SK-N-SH (cell line): ENCODE measurements around the gene C12orf42. TPM values are rescaled to one million over a fixed set of nuclear protein-coding genes. Genes with fewer than 3 reads are reported as not detected.

Experiments
- CTCF ChIA-PET: fragments of 300-600, 350-600 bp; formaldehyde crosslinking; extraction: SDS; loops from one replicate; lab custom pipeline; 2021; lab: Yijun Ruan, JAX
- POLR2A ChIA-PET: fragments of 350-600 bp; sonication (Branson Sonifier 250); formaldehyde crosslinking; extraction: SDS; loops from one replicate; lab custom pipeline; 2020; ENCODE audit warnings: antibody characterized with exemption, inconsistent platforms; lab: Yijun Ruan, JAX
- DNase-seq: peaks from one replicate; pipeline ENCODE4 v3.0.0; 2012
- H2AFZ ChIP-seq: fragments of 200-600 bp; sonication (generic); 2 replicates; pipeline ENCODE4 v1.8.1; 2016; ENCODE audit warnings: antibody characterized with exemption, mild to moderate bottlenecking, low read depth
- H3F3A ChIP-seq: fragments of 200-600 bp; sonication (generic); replicated peaks from 2 replicates; pipeline ENCODE3; 2016; ENCODE audit warnings: antibody characterized with exemption, mild to moderate bottlenecking; ENCODE audit not compliant: insufficient read depth
- H3K27ac ChIP-seq, 2 experiments: fragments of 200-500 bp in 1 of 2; fragments of 200-600 bp in 1 of 2; sonication (Bioruptor generic) in 1 of 2; sonication (generic), shearing (Covaris generic) in 1 of 2; 2 replicates each; pipeline versions ENCODE4 v1.5.1 to v1.6.1; 2014 to 2016; ENCODE audit warnings: low read depth in 2 of 2, inconsistent platforms in 1 of 2, low read length in 1 of 2, mild to moderate bottlenecking in 1 of 2, mixed read lengths in 1 of 2
- H3K27me3 ChIP-seq: fragments of 200-600 bp; sonication (generic), shearing (Covaris generic); 2 replicates; pipeline ENCODE4 v1.6.1; 2016; ENCODE audit warnings: mixed run types; ENCODE audit not compliant: insufficient read depth
- H3K36me3 ChIP-seq, 2 experiments: fragments of 200-500 bp in 1 of 2; fragments of 200-600 bp in 1 of 2; sonication (Bioruptor generic) in 1 of 2; sonication (generic) in 1 of 2; replicated peaks in 1 of 2; 2 replicates each; pipeline versions ENCODE3 to v1.5.1; 2014 to 2016; ENCODE audit warnings: low read length in 1 of 2, mild to moderate bottlenecking in 1 of 2; ENCODE audit not compliant: insufficient read depth in 2 of 2, control insufficient read depth in 1 of 2
- H3K4me1 ChIP-seq, 2 experiments: fragments of 200-500 bp in 1 of 2; fragments of 200-600 bp in 1 of 2; sonication (Bioruptor generic) in 1 of 2; sonication (generic), shearing (Covaris generic) in 1 of 2; 2 replicates each; pipeline versions ENCODE4 v1.5.1 to v1.6.1; 2014 to 2016; ENCODE audit warnings: low read depth in 1 of 2, low read length in 1 of 2, mixed run types in 1 of 2; ENCODE audit not compliant: insufficient read depth in 2 of 2, control insufficient read depth in 1 of 2
- H3K4me2 ChIP-seq: fragments of 200-600 bp; sonication (generic), shearing (Covaris generic); 2 replicates; pipeline ENCODE4 v1.6.1; 2017; ENCODE audit warnings: mixed run types
- H3K4me3 ChIP-seq, 2 experiments: fragments of 200-500 bp in 1 of 2; fragments of 200-600 bp in 1 of 2; sonication (Bioruptor generic) in 1 of 2; sonication (generic), shearing (Covaris generic) in 1 of 2; 2 replicates each; pipeline versions ENCODE4 v1.5.1 to v1.8.1; 2014 to 2016; ENCODE audit warnings: low read depth in 2 of 2, inconsistent platforms in 1 of 2, low read length in 1 of 2, mild to moderate bottlenecking in 1 of 2, mixed read lengths in 1 of 2, moderate library complexity in 1 of 2
- H3K79me2 ChIP-seq: fragments of 200-600 bp; sonication (generic); 2 replicates; pipeline ENCODE4 v1.8.1; 2017; ENCODE audit warnings: mild to moderate bottlenecking; ENCODE audit not compliant: insufficient read depth
- H3K9ac ChIP-seq: fragments of 200-600 bp; sonication (generic); 2 replicates; pipeline ENCODE4 v1.6.1; 2017; ENCODE audit warnings: mixed run types
- H3K9me2 ChIP-seq: fragments of 200-600 bp; sonication (generic); 2 replicates; pipeline ENCODE4 v1.6.1; 2017; ENCODE audit warnings: mixed run types
- H3K9me3 ChIP-seq: fragments of 200-600 bp; sonication (generic); 2 replicates; pipeline ENCODE4 v1.6.1; 2017; ENCODE audit warnings: mixed run types, mild to moderate bottlenecking, moderate library complexity
- H4K20me1 ChIP-seq: fragments of 200-600 bp; sonication (generic); 2 replicates; pipeline ENCODE4 v1.6.1; 2017; ENCODE audit warnings: mild to moderate bottlenecking, mixed run types; ENCODE audit not compliant: insufficient read depth
- FOXJ3 ChIP-seq: sonication (generic); formaldehyde crosslinking; IDR thresholded peaks from 2 replicates; pipeline ENCODE4 v1.5.1; 2020; ENCODE audit warnings: mild to moderate bottlenecking, missing genetic modification reagents
- GABPA ChIP-seq: IDR thresholded peaks from 2 replicates; pipeline ENCODE4 v1.4.0; 2012; ENCODE audit warnings: low read depth, mild to moderate bottlenecking
- IRF3 ChIP-seq: fragments of 150-350 bp; IDR thresholded peaks from 2 replicates; pipeline ENCODE4 v1.6.1; 2016; ENCODE audit warnings: mild to moderate bottlenecking, low read depth, low read length
- MEF2A ChIP-seq: IDR thresholded peaks from 2 replicates; pipeline ENCODE4 v1.4.0; 2012; ENCODE audit warnings: low read depth, borderline replicate concordance
- NFIC ChIP-seq: IDR thresholded peaks from 2 replicates; pipeline ENCODE4 v1.4.0; 2012; ENCODE audit warnings: borderline replicate concordance
- RFX5 ChIP-seq: IDR thresholded peaks from 2 replicates; pipeline ENCODE4 v1.6.1; 2012; ENCODE audit warnings: mild to moderate bottlenecking, improper control_type of control experiment, low read length
- RXRA ChIP-seq: IDR thresholded peaks from 2 replicates; pipeline ENCODE4 v1.4.0; 2012; ENCODE audit warnings: low read depth, mild to moderate bottlenecking, borderline replicate concordance
- TCF12 ChIP-seq: IDR thresholded peaks from 2 replicates; pipeline ENCODE4 v1.4.0; 2012
- TEAD4 ChIP-seq: IDR thresholded peaks from 2 replicates; pipeline ENCODE4 v1.4.0; 2012; ENCODE audit warnings: mild to moderate bottlenecking, borderline replicate concordance; ENCODE audit not compliant: insufficient read depth
- WGBS: methylation state at CpG from one replicate; pipeline ENCODE4 v1.1.6; 2017; ENCODE audit warnings: low lambda C conversion rate; 5-methylcytosine and 5-hydroxymethylcytosine counted together
- polyA plus RNA-seq, 3 experiments: library from polyadenylated mRNA; depleted of rRNA; stranded (reverse); fragments of >200 nt; gene quantifications; 2 replicates each; pipeline ENCODE4 v1.2.3, GENCODE V29; 2012
- TF ChIP-seq, protein P1 (sequence below): IDR thresholded peaks from 2 replicates; pipeline ENCODE4 v1.4.0; 2012; ENCODE audit warnings: low read depth
- TF ChIP-seq, protein P2 (sequence below): IDR thresholded peaks from 2 replicates; pipeline ENCODE4 v1.6.1; 2012; ENCODE audit warnings: mild to moderate bottlenecking, low read depth, low read length, moderate library complexity
- TF ChIP-seq, protein P3 (sequence below): fragments of 200-600 bp; sonication (generic); IDR thresholded peaks from 2 replicates; pipeline ENCODE4 v1.6.1; 2017; ENCODE audit warnings: antibody characterized with exemption, mild to moderate bottlenecking, moderate library complexity

Gene C12orf42
- polyA plus RNA-seq, 1 of the 3 experiments (the other 2 are of a cell fraction) = not detected

DNA sequence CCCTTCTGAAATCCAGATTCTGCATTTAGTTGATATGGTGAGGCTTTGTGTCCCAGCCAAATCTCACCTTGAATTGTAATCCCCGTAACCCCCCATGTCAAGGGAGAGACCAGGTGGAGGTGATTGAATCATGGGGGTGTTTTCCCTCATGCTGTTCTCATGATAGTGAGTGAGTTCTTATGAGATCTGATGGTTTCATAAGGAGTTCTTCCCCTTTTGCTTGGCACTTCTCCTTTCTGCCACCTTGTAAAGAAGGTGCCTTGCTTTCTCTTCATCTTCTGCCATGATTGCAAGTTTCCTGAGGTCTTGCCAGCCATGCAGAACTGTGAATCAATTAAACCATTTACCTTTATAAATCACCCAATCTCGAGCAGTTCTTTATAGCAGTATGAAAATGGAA, 23.1 kb upstream of the C12orf42 start:
- Histone ChIP-seq H3K4me3 (no peak overlapping the region), H3K4me2 (no peak overlapping the region), H4K20me1 (no peaks in the 10 kb centered on the region), H2AFZ (no peak overlapping the region), H3K9me3 (no peaks in the 10 kb centered on the region), H3K79me2 (no peaks in the 10 kb centered on the region), H3K9ac (no peak overlapping the region), H3K27me3 (no peaks in the 10 kb centered on the region), H3K36me3 (no peaks in the 10 kb centered on the region), H3F3A (no peaks in the 10 kb centered on the region), H3K4me1 (peaks cover 0 to 3% of the 10 kb centered on the region in 2 experiments; a peak in 1 of 4 replicates), H3K27ac (no peak overlapping the region), H3K9me2 (no peaks in the 10 kb centered on the region)
- POLR2A ChIA-PET = no interaction called here
- TF ChIP-seq RXRA (no peak), RFX5 (no peak), FOXJ3 (no peak)
- TF ChIP-seq, protein P1, sequence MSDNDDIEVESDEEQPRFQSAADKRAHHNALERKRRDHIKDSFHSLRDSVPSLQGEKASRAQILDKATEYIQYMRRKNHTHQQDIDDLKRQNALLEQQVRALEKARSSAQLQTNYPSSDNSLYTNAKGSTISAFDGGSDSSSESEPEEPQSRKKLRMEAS = no peak
- TF ChIP-seq, protein P2, sequence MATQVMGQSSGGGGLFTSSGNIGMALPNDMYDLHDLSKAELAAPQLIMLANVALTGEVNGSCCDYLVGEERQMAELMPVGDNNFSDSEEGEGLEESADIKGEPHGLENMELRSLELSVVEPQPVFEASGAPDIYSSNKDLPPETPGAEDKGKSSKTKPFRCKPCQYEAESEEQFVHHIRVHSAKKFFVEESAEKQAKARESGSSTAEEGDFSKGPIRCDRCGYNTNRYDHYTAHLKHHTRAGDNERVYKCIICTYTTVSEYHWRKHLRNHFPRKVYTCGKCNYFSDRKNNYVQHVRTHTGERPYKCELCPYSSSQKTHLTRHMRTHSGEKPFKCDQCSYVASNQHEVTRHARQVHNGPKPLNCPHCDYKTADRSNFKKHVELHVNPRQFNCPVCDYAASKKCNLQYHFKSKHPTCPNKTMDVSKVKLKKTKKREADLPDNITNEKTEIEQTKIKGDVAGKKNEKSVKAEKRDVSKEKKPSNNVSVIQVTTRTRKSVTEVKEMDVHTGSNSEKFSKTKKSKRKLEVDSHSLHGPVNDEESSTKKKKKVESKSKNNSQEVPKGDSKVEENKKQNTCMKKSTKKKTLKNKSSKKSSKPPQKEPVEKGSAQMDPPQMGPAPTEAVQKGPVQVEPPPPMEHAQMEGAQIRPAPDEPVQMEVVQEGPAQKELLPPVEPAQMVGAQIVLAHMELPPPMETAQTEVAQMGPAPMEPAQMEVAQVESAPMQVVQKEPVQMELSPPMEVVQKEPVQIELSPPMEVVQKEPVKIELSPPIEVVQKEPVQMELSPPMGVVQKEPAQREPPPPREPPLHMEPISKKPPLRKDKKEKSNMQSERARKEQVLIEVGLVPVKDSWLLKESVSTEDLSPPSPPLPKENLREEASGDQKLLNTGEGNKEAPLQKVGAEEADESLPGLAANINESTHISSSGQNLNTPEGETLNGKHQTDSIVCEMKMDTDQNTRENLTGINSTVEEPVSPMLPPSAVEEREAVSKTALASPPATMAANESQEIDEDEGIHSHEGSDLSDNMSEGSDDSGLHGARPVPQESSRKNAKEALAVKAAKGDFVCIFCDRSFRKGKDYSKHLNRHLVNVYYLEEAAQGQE = no peak
- TF ChIP-seq, protein P3, sequence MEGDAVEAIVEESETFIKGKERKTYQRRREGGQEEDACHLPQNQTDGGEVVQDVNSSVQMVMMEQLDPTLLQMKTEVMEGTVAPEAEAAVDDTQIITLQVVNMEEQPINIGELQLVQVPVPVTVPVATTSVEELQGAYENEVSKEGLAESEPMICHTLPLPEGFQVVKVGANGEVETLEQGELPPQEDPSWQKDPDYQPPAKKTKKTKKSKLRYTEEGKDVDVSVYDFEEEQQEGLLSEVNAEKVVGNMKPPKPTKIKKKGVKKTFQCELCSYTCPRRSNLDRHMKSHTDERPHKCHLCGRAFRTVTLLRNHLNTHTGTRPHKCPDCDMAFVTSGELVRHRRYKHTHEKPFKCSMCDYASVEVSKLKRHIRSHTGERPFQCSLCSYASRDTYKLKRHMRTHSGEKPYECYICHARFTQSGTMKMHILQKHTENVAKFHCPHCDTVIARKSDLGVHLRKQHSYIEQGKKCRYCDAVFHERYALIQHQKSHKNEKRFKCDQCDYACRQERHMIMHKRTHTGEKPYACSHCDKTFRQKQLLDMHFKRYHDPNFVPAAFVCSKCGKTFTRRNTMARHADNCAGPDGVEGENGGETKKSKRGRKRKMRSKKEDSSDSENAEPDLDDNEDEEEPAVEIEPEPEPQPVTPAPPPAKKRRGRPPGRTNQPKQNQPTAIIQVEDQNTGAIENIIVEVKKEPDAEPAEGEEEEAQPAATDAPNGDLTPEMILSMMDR = no peak
- DNase-seq = no peak
- CTCF ChIA-PET = no interaction called here
- 4% methylated on average over 2 of the region's 2 CpGs for WGBS

GRCh38 chr12:103517161-103517560, 21.4 kb upstream of the C12orf42 start:
- H4K20me1 ChIP-seq = no peaks in the 10 kb centered on the region
- CTCF ChIA-PET = no interaction called here
- POLR2A ChIA-PET = no interaction called here
- no peak overlapping the region for H3K9ac ChIP-seq
- H3K27me3 ChIP-seq = no peaks in the 10 kb centered on the region
- no peak overlapping the region for H3K4me2 ChIP-seq
- H3K4me1 ChIP-seq = no peaks in the 10 kb centered on the region
- no peak for DNase-seq
- 35% methylated on average over 3 of the region's 3 CpGs for WGBS
- H3F3A ChIP-seq = no peaks in the 10 kb centered on the region
- no peaks in the 10 kb centered on the region for H3K79me2 ChIP-seq
- H3K36me3 ChIP-seq = no peaks in the 10 kb centered on the region
- H3K9me2 ChIP-seq = no peaks in the 10 kb centered on the region
- no peak for TF ChIP-seq TCF12
- TF ChIP-seq GABPA = no peak
- TF ChIP-seq TEAD4 = no peak
- TF ChIP-seq MEF2A = no peak
- TF ChIP-seq NFIC = no peak
- no peak for TF ChIP-seq IRF3
- H3K4me3 ChIP-seq = no peak overlapping the region
- no peak overlapping the region for H3K27ac ChIP-seq
- H3K9me3 ChIP-seq = no peaks in the 10 kb centered on the region
- H2AFZ ChIP-seq = no peak overlapping the region
